A673 (cell line): ENCODE measurements around the gene CHCHD6.

Source experiments
- EZH2 ChIP-seq: fragments of 200-600 bp; sonication (generic); IDR thresholded peaks from 2 replicates; pipeline ENCODE4 v1.6.1; 2017; ENCODE audit warnings: borderline replicate concordance, low read depth, mild to moderate bottlenecking, mixed read lengths, antibody characterized with exemption, low read length; ENCODE audit not compliant: poor library complexity, severe bottlenecking
- TF ChIP-seq, protein P1 (sequence below): fragments of 300-800, 200-600 bp; sonication (generic); conservative IDR thresholded peaks from 2 replicates; pipeline ENCODE4 v1.5.1; 2017; ENCODE audit warnings: low read depth, mild to moderate bottlenecking, antibody characterized with exemption, low read length, moderate library complexity, mixed read lengths

DNA sequence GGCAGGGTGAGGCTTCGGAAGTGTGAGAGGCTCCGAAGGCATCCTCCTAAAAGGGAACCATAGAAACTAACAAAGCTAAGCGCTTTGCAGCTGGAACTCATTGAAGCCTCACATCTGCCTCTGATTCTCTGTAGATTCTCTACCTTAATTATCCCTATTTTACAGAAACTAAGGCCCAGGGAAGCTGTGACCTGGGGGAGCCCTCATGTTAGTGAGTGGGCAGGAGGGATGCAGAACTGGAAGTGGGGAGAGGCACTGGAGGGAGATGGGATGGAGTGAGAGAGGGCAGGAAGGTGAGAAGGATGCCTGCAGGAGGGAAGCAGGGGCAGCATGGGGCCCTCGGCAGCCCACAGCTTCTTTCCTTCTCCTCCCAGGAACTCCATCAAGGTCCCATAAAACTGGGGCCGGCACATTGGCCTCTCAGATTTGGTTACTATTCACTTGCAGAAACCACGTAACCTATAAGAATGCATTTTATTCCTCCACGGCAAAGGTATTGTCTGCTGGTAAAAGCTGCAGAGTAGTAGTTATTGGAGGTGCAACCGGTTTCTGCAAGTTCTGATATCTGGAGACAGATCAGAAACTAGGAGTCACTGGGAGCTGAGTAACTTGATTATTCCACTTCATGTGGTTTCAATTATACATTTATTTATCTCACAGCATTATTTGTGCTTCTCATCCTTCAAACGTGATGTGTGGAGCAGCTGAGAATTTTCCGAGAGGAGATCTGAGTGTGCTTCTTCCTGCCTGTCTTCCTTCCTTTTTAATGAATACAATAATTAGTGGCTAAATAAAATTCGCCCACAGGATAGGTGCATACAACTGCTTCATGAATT, 24.0 kb upstream of the CHCHD6 start:
- TF ChIP-seq, protein P1, sequence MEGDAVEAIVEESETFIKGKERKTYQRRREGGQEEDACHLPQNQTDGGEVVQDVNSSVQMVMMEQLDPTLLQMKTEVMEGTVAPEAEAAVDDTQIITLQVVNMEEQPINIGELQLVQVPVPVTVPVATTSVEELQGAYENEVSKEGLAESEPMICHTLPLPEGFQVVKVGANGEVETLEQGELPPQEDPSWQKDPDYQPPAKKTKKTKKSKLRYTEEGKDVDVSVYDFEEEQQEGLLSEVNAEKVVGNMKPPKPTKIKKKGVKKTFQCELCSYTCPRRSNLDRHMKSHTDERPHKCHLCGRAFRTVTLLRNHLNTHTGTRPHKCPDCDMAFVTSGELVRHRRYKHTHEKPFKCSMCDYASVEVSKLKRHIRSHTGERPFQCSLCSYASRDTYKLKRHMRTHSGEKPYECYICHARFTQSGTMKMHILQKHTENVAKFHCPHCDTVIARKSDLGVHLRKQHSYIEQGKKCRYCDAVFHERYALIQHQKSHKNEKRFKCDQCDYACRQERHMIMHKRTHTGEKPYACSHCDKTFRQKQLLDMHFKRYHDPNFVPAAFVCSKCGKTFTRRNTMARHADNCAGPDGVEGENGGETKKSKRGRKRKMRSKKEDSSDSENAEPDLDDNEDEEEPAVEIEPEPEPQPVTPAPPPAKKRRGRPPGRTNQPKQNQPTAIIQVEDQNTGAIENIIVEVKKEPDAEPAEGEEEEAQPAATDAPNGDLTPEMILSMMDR = no peak
- TF ChIP-seq EZH2 = no peak
